Measurements from ENCODE around the gene CDKN2AIPNL. TPM values are rescaled to one million over a fixed set of nuclear protein-coding genes. Genes with fewer than 3 reads are reported as not detected.
A peak's percentile ranks its signal among the peaks of the same experiment; 100 is the strongest.
"Not testable (repeated sequence)": the region's sequence is repeated elsewhere in the genome, so short reads cannot be mapped to it uniquely, and the experiment has no call there.

The CDKN2AIPNL gene
- total RNA-seq, 1 experiment from 2014 or later = 57.5 TPM

- DNase-seq (ENCODE audit: low spot score) = no peak
- in situ Hi-C loops (cut with HindIII; ENCODE audit: low sequenced_read_pairs) = no loop called here
Observed at GRCh38 chr5:134440201-134440755, 28.6 kb upstream of the CDKN2AIPNL start.

- in situ Hi-C loops (cut with HindIII; ENCODE audit: low sequenced_read_pairs) = no loop called here
- peak; percentile 3 for DNase-seq (ENCODE audit: low spot score)
Observed at GRCh38 chr5:134439210-134439654, 27.6 kb upstream of the CDKN2AIPNL start.

- DNase-seq (ENCODE audit: low spot score) = no peak
- in situ Hi-C loops (cut with HindIII; ENCODE audit: low sequenced_read_pairs) = no loop called here
Observed at GRCh38 chr5:134438721-134439123, 27.0 kb upstream of the CDKN2AIPNL start.

- in situ Hi-C loops (cut with HindIII; ENCODE audit: low sequenced_read_pairs) = no loop called here
- DNase-seq (ENCODE audit: low spot score) = no peak
Observed at GRCh38 chr5:134437847-134438581, 26.3 kb upstream of the CDKN2AIPNL start.

- DNase-seq (ENCODE audit: low spot score) = no peak
- in situ Hi-C loops (cut with HindIII; ENCODE audit: low sequenced_read_pairs) = no loop called here
Observed at GRCh38 chr5:134437340-134437846, 25.7 kb upstream of the CDKN2AIPNL start.

GRCh38 chr5:134436523-134437339 lies 25.1 kb upstream of the CDKN2AIPNL start:
- DNase-seq (ENCODE audit: low spot score) = peak; percentile 77
- in situ Hi-C loops (cut with HindIII; ENCODE audit: low sequenced_read_pairs) = no loop called here

- DNase-seq (ENCODE audit: low spot score) = no peak
- in situ Hi-C loops (cut with HindIII; ENCODE audit: low sequenced_read_pairs) = no loop called here
Observed at GRCh38 chr5:134435560-134435959, 23.9 kb upstream of the CDKN2AIPNL start.

- in situ Hi-C loops (cut with HindIII; ENCODE audit: low sequenced_read_pairs) = no loop called here
- no peak for DNase-seq (ENCODE audit: low spot score)
Observed at GRCh38 chr5:134432677-134433359, 21.1 kb upstream of the CDKN2AIPNL start.

GRCh38 chr5:134432174-134432573 lies 20.5 kb upstream of the CDKN2AIPNL start:
- in situ Hi-C loops (cut with HindIII; ENCODE audit: low sequenced_read_pairs) = no loop called here
- DNase-seq (ENCODE audit: low spot score) = no peak

- in situ Hi-C loops (cut with HindIII; ENCODE audit: low sequenced_read_pairs) = no loop called here
Observed at GRCh38 chr5:134430001-134430569, 18.4 kb upstream of the CDKN2AIPNL start.

GRCh38 chr5:134427540-134428041 lies 15.9 kb upstream of the CDKN2AIPNL start:
- in situ Hi-C loops (cut with HindIII; ENCODE audit: low sequenced_read_pairs) = no loop called here
- no peak for DNase-seq (ENCODE audit: low spot score)

More at GRCh38 chr5:134430001-134430569, 18.4 kb upstream of the CDKN2AIPNL start:
- DNase-seq (ENCODE audit: low spot score) = no peak

GRCh38 chr5:134426361-134426760 lies 14.7 kb upstream of the CDKN2AIPNL start:
- DNase-seq (ENCODE audit: low spot score) = no peak
- in situ Hi-C loops (cut with HindIII; ENCODE audit: low sequenced_read_pairs) = no loop called here

GRCh38 chr5:134423376-134423775 lies 11.7 kb upstream of the CDKN2AIPNL start:
- DNase-seq (ENCODE audit: low spot score) = no peak
- in situ Hi-C loops (cut with HindIII; ENCODE audit: low sequenced_read_pairs) = no loop called here

- in situ Hi-C loops (cut with HindIII; ENCODE audit: low sequenced_read_pairs) = no loop called here
- DNase-seq (ENCODE audit: low spot score) = no peak
Observed at GRCh38 chr5:134422791-134423365, 11.2 kb upstream of the CDKN2AIPNL start.

- DNase-seq (ENCODE audit: low spot score); in situ Hi-C loops (cut with HindIII; ENCODE audit: low sequenced_read_pairs): not testable (repeated sequence)
Observed at GRCh38 chr5:134421038-134421437, 9.4 kb upstream of the CDKN2AIPNL start.

GRCh38 chr5:134420343-134420742 lies 8.7 kb upstream of the CDKN2AIPNL start:
- DNase-seq (ENCODE audit: low spot score) = no peak
- in situ Hi-C loops (cut with HindIII; ENCODE audit: low sequenced_read_pairs) = no loop called here

GRCh38 chr5:134418958-134419357 lies 7.3 kb upstream of the CDKN2AIPNL start:
- in situ Hi-C loops (cut with HindIII; ENCODE audit: low sequenced_read_pairs) = no loop called here
- no peak for DNase-seq (ENCODE audit: low spot score)

GRCh38 chr5:134417707-134418106 lies 6.0 kb upstream of the CDKN2AIPNL start:
- DNase-seq (ENCODE audit: low spot score) = no peak
- in situ Hi-C loops (cut with HindIII; ENCODE audit: low sequenced_read_pairs) = no loop called here
